NCI-H2171 treated with DMSO at 0.1 percent for 48 hours (cell line): ENCODE measurements around the gene PRKAR1B.

Experiments
- DNase-seq: peaks from one replicate; lab custom pipeline; 2025; lab: John Stamatoyannopoulos, UW

The PRKAR1B gene

GRCh38 chr7:721619-722248 is 5.3 kb downstream of the PRKAR1B start:
- DNase-seq, result no peak

GRCh38 chr7:716636-717035 is 10.4 kb downstream of the PRKAR1B start:
- DNase-seq, result no peak

- no peak for DNase-seq
Observed at GRCh38 chr7:716222-716621, 10.9 kb downstream of the PRKAR1B start.

- no peak for DNase-seq
Observed at GRCh38 chr7:714251-714671, 12.8 kb downstream of the PRKAR1B start.

- DNase-seq, result no peak
Observed at GRCh38 chr7:713488-714230, 13.4 kb downstream of the PRKAR1B start.

GRCh38 chr7:713139-713457 is 14.0 kb downstream of the PRKAR1B start:
- DNase-seq, result no peak

GRCh38 chr7:712381-713138 is 14.5 kb downstream of the PRKAR1B start:
- DNase-seq, result no peak

GRCh38 chr7:711922-712380 is 15.1 kb downstream of the PRKAR1B start:
- no peak for DNase-seq

- no peak for DNase-seq
Observed at GRCh38 chr7:711093-711921, 15.8 kb downstream of the PRKAR1B start.

GRCh38 chr7:710161-710560 is 16.9 kb downstream of the PRKAR1B start:
- DNase-seq, result no peak

- DNase-seq, result no peak
Observed at GRCh38 chr7:707296-708000, 19.6 kb downstream of the PRKAR1B start.

GRCh38 chr7:706721-707120 is 20.4 kb downstream of the PRKAR1B start:
- DNase-seq, result no peak

- no peak for DNase-seq
Observed at GRCh38 chr7:703049-703448, 24.0 kb downstream of the PRKAR1B start.

GRCh38 chr7:701086-701671 is 25.9 kb downstream of the PRKAR1B start:
- no peak for DNase-seq

GRCh38 chr7:699476-700170 is 27.5 kb downstream of the PRKAR1B start:
- no peak for DNase-seq

GRCh38 chr7:698515-699475 is 28.3 kb downstream of the PRKAR1B start:
- no peak for DNase-seq

GRCh38 chr7:696812-697551 is 30.1 kb downstream of the PRKAR1B start:
- DNase-seq, result no peak

- no peak for DNase-seq
Observed at GRCh38 chr7:696426-696811, 30.7 kb downstream of the PRKAR1B start.

- DNase-seq, result no peak
Observed at GRCh38 chr7:693280-693679, 33.8 kb downstream of the PRKAR1B start.
